ENCODE measurements around the gene ZSCAN20.

GRCh38 chr1:33443080-33443704 lies 29.3 kb upstream of the ZSCAN20 start:
- TF ChIP-seq ATF3 (IDR thresholded peaks at IDR 0.05) (no peak), YY1 (IDR thresholded peaks at IDR 0.05; ENCODE audit: extremely low read depth, insufficient replicate concordance, low read depth, low read length) (no peak), CTCF (IDR thresholded peaks at IDR 0.05 in 2 of 3, conservative IDR thresholded peaks at IDR 0.05 in 1 of 3; ENCODE audit: borderline replicate concordance in 1 of 3, insufficient read depth in 1 of 3, low read depth in 2 of 3, low read length in 2 of 3) (no peak), ELF1 (IDR thresholded peaks at IDR 0.05; ENCODE audit: borderline replicate concordance, low read depth) (no peak)

Data from HCT116 (cell line).